Dedifferentiated amniotic fluid mesenchymal stem cell (primary cell): Measurements from ENCODE around the gene R3HDM4.

ENCODE experiments used
- DNase-seq: peaks from one replicate; pipeline ENCODE4 v3.0.0-alpha.2; 2016; ENCODE audit errors: extremely low spot score

Gene R3HDM4

DNA sequence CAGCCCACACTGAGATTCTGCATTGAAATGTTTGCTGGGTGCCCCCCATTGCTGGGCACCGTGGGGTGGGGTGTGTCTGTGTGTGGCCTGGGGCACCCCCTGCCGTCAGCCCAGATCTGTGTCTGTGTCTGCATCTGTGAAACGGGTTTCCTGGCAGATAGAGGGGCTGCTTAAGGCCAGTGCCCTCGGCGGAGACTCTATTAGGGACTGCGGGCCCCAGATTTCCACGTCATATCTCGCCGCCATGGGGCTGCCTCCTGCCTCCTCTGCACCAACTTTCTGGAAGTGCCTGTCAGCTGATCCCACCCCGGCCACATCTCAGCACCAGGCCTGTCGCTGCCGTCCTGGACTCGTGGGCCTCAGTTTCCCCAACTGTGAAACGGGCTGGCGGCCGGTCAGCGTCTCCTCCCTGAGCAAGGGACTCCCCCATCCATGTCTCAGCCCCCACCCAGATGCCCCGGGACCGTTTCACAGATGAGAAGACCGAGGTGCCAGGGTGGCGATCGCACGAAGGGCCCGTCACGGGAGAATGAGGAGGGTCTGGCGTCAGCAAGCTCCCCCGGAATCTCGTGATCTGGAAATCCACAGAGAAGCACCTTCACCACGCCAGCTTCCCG, 34.2 kb upstream of the R3HDM4 start:
- no peak for DNase-seq

DNA sequence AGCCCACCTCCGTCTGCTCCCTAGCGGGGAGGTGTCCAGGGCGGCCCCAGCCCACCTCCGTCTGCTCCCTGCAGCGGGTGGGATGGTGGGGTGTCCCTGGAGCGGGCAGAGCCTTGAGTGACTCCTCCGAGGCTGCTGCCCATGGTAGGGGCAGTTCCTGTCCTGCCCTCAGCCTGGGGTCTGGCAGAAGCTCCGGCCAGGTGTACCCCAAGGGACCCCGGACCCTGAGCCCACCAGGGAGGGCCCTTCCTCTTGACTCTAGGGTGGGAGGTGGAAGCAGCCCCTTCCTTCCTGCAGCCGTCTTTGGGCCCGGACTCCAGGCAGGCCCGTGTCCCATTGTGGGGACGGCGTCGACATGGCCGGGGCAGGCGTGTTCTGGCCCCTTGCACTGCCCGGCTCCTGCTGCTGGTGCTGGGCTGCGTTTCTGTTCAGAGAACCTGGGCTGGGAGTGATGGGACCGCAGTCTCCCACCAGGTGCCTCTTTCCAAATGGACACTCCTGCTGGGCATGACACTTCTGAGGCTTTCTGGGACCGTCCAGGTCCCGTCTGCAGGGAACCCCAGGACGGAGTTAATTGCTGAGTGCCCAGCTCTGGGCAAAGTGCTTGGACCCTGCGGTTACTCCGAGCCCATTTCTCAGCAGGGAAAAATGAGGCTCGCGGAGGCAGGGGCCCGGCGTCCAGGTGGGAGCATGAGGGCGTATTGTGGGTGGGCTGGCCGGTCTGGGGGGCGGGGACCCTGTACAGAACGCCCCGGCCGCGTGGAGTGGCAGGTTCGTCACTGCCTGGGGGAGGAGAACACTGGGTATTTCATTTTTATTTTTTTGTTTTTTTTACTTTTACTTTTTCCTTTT, 32.6 kb upstream of the R3HDM4 start:
- no peak for DNase-seq

DNA sequence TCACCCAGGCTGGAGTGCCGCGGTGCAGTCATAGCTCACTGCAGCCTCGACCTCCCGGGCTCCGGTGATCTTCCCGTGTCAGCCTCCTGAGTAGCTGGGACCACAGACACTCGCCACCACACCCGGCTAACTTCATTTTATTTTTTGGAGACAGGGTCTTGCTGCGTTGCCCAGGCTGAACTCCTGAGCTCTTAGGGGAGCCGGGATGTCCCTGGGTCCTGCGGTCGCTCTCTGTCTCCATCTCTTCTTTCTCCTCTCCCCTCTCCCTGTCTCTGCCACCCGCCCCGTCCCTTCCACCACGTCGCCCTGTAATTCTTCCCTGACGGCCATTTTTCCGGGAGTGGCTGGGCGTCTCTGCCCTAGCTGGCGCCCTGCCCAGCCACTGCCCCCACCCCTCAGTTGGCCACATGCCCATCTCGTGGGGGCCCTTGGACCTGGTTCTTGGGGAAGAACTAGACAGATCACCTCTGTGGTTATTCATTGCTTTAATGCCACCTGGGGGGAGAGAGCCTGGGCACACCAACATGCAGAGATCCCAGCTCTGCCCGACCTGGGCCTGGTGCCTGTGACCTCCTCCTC, 31.7 kb upstream of the R3HDM4 start:
- no peak for DNase-seq

DNA sequence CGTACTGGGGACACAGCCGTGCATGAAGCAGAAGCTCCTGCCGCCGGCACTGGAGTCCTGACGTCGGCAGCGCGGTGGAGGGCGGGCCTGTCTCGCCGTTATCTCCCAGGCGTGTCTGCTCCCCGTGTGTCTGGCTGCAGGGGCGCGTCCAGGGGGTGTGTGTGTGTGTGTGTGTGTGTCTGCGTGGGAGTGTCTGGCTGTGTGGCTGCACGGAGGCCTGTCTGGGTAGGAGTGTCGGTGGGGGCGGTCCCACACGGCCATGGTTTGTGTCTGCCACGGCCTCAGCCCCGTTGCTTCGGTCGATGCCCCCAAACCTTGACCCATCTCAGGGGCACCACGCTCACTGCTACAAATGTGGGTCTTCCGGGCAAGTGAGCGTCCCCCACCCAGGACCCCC, 31.1 kb upstream of the R3HDM4 start:
- no peak for DNase-seq

DNA sequence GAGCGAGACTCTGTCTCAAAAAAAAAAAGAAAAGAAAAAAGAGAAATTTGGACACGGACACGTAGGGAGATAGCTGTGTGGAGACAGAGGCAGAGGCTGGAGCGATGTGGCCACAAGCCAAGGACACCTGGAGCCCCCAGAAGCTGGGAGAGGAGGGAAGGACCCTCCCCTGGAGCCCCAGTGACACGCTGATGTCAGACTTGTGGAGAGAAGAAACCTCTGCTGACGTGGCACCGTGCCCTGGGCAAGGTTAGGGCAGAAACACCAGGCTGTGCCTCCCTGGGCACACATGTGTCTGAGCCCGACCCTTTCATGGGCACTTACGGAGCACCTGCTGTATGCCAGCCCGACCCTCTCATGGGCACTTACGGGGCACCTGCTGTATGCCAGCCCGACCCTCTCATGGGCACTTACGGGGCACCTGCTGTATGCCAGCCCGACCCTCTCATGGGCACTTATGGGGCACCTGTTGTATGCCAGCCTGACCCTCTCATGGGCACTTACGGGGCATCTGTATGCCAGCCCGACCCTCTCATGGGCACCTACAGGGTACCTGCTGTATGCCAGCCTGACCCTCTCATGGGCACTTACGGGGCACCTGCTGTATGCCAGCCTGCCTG, 30.6 kb upstream of the R3HDM4 start:
- DNase-seq: no peak

DNA sequence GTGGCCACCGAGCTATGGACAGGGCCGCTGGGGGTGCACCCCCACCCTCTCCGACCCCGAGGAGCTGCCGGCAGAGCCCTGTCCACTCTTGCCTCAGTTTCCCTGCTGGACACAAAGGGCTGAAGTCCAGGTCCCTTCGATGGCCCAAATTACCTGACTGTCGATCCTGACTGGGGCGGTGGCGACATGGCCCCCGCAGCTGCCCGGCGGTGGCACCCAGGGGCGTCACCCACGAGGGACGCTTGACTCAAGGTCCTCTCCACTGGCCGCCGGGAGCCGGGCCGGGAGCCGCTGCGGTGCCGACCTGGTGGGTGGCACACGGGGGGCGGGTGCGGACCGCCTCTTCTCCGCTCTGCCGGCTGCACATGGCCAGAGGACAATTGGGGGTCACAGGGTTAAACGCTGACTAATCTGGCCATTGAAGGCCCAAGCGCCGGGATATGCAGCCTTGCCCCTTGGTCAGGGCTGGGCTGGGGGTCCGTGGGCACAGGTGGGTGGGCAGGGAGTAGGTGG, 29.2 kb upstream of the R3HDM4 start:
- DNase-seq: no peak

DNA sequence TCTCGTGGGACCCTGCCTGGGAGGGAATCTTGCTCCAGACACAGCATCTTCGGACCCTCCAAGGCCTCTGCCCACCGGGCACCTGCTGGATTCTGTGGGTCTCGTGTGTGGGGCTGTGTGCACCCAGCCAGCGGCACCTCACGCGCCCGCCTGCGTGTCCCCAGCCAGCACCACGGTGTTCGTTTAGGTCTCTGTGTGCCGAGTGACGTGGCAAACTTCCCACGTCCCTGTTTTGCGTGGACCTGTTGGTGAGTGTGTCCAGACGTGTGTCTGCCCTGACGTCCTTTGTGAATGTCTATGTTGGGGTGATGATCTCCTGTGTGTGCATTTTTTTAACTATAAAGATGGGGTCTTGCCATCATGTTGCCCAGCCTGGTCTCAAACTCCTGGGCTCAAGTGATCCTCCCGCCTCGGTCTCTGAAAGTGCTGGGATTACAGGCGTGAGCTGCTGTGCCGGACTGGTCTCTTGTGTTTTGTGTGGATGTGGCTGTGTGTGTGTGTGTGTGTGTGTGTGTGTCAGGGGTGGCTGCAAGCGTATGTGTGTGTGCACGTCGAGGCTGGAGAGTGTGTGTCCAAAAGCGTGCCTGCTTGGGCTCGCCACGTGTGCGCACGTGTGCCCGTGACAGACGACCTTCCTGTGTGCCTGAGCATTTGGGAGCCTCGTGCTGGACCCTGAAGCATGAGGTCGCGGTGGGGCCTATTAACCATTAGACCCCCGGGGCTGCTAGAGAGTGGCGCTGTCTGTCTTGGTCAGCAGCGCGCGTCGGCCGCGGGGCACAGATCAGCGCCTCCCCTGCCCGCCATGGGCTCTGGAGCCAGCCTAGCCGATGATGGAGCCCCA, 28.5 kb upstream of the R3HDM4 start:
- no peak for DNase-seq

DNA sequence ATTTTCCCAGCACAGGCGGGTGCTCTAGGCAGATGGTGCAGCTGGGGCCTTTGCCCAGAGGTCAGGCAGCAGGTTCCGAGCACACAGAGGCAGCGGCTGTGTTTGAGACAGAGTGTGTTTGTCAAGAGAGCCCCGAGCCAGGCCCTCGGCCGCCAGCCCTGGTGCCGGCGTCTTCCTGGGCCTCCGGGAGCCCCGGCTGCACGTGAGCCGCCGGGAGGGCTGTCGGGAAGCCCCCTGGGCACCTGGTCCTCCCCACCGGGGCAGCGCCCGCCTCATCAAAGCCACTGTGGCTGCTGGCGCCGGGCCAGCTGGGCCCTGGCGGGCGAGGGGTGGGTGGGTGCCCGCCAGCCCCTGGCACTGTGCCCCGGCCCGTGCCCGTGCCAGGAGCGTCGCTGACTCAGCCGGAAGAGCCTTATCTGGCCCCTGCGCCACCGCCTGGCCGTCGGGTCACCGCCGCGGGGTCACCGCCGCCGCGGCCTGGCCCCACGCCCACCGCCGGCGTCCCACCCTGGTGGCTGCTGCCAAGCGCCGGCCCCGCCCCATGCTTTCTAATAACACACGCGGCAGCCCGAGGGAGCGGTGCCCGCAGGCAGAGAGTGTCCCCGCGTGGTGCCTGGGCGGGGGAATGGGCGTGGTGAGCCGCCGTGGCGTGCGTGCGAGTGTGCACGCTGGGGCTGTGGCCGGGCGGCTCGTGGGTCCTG, 27.7 kb upstream of the R3HDM4 start:
- no peak for DNase-seq

DNA sequence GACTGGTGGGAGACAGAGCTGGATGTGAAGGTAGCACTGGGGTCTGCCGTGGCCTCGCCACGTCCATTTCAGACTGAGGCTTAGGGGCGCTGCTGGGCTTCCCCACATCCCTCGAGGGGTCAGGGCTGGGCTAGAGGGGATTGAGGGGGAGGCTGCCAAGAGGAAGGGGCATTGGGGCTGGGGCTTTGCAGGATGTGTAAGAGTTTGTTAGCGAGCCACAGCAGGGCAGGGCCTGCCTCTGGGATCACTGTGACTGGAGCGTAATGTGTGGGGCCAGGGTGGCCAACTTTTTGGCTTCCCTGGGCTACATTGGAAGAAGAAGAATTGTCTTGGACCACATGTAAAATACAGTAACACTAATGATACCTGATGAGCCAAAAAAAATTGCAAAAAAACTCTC, 26.9 kb upstream of the R3HDM4 start:
- no peak for DNase-seq

DNA sequence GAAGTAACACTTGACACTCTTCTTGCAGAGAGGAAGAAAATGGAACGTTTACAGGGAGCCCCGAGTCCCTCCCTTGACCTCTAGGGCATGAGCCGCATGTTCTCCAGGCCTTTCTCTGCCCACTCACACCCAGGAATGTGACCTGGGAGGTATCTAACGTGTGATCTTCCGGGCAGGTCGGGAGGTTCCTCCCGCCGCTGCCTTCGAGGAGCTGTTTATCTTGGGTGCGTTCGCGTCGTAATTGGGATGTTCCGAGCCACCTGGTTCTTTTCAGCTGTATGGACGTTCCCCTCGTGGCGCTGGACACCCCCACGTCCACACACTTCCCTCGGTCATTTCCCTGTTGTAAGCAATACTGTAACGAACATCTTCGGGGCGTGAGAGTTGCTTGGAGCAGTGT, 26.4 kb upstream of the R3HDM4 start:
- DNase-seq: no peak

DNA sequence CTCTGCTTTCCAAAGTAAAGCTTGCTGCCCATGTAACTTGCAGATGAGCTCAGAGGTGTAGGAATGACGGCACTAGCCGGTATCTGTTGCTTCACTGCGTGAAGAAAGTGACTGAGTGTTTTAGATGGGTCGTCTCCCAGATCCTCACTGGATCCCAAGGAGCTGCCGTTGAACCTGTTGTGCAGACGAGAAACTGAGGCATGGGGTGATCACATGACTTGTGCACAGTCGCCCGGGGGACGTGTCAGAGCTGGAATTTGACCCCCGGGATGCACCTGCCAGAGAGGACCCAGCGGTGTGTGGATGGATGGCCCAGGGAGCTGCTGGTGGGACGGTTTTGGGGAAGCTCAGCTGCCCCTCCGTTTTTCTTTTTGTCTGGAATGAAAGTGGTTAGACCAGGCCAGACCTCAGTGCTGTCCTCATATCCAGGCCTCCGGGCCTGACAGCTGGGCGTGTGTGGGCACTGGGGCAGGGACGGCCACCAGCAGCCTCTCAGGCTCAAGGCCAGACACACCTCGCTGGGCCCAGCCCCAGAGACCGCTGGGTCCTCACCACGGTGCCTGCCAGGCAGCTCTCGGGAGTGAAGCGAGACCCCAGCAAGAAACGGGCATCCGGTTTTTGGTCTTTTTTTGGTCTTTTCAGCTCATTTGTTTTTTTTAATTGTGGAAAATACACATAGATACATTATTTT, 25.4 kb upstream of the R3HDM4 start:
- no peak for DNase-seq

DNA sequence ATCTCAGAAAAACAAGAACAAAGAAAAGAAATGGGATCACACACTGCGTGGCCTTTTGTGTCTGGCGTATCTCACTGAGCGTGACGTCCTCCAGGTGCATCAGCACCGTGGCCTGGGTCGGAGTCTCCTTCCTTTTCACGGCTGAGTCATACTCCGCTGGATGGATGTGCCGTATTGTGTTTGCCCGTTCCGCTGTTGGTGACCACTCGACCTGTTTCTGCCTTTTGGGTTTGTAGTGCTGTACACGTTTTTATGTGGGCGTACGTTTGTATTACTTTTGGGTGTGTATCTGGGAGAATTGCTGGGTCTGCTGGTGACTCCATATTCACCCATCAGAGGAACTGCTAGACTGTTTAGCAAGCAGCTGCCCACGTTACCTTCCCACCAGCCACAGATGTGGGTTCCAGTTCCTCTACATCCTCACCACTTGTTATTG, 24.3 kb upstream of the R3HDM4 start:
- no peak for DNase-seq

DNA sequence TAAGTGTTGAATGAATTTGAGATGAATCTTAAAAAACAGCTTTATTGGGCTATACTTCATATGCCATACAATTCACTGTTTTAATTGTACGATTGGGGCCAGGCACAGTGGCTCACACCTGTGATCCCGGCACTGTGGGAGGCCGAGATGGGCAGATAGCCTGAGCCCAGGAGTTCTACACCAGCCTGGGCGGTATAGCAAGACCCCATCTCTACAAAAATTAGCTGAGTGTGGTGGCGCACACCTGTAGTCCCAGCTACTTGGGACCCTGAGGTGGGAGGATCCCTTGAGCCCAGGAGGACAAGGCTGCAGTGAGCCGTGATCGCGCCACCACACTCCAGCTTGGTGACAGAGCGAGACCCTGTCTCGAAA, 23.1 kb upstream of the R3HDM4 start:
- no peak for DNase-seq

DNA sequence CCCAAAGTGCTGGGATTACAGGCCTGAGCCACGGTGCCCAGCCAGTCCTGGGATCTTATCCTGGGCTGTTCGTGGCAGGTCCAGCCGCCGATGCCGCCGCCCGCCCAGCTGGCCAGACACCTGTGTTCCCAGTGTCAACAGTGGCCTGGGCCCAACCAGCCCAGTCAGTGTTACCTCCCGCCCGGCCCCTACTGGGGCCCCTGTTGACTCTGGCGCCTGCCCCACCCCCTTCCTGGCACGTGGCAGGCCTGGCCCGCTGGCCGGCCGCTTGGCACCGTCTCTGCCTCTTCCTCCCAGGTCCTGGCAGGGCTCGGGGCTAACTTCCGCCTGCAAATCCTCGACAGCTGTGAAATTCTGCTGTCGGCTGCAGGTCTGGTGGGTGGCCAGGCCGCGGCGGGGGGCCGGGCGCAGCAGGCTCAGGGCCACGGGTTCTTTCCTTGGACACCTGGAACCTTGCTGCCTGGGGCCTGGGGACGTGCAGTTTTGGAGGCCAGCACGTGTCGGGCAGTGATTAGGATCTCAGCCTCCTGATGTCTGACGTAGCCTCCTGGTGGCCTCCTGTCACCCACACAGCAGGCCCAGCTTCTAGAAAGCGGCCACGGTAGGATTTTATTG, 22.0 kb upstream of the R3HDM4 start:
- no peak for DNase-seq

DNA sequence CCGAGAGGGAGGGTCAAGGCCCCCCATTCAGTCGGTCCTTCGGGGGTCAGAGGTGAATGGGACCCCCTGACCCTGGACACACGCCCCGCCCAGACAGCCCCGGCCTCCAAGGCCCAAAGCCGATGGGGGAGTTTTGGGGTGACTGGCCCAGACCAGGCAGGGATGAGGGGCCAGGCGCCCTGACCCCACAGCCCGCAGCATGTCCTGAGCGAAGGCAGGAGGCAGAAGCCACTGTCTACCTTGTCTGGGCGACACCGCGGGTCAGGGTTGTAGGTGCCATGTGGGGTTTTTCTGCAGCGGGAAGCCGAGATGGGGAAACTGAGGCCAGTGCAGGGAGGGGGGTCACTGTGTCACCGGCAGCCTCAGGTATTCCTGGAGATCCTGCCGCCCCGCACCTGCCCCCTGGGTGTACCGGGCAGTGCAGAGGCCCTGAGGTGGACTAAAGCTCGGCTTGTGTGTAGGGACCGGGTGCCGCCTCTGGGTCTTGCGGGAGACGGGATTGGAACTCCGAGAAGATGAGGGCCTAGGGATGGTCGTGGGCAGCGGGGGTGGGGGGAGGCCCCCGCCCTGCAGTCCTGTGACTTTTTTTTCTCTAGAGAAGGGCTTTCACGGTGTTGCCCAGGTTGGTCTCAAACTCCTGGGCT, 21.3 kb upstream of the R3HDM4 start:
- no peak for DNase-seq

DNA sequence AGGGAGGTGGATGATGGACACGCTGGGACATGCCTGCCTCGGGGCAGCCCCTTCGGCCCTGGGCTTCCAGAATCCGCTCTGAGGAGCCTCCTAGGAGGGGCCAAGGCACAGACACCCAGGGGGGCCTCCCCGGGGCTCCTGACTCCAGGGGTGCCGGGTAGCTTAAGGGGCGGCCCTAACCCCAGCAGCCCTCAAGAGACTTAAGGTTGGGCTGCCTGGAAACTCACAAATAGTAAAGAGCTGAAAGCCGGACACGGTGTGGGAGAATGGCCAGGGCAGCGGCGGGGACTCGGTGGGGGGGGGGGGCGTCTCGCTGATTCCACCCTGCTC, 20.5 kb upstream of the R3HDM4 start:
- DNase-seq: no peak

DNA sequence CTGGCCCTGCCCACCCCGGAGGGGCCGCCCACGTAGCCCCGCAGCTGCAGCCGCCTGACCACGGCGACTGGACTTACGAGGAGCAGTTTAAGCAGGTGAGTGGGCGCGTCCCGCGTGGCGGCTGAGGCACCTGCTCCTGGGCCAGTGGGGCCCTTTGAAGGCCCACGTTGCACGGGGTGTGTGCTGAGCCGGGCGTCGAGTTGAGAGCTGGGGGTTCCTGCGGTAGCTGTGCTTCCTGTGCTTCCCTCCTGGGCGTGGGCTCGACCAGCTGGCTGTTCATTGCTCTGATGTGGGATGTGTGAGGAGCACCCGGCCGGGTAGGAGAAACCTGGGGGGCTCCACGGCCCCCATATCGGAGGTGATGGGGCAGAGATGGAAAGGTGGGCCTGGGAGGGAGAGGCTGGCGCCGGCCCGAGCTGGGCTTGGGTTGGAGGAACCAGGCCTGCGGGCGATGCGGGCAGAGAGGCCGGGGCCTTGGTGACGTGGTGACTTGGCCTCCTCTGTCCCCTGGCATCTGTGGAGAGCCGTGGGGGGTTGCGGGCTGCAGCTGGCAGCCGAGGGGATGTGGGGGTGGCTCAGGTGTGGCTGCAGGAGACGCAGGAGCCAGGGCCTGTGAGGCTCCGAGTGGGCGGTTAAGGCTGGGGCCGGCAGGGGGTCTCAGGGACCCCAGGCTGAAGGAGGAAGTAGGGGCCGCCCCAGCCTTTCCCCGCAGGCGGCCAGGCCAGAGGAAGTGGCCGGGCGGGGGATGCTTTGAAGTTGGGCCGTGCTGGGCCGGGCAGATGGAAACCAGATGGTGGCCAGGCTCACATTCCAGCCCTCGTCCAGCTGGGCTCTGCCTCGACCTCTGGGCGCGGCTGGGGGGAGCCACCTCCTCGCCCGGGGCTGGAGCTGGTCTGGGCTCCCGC, 19.9 kb upstream of the R3HDM4 start:
- peak; percentile 90 for DNase-seq

DNA sequence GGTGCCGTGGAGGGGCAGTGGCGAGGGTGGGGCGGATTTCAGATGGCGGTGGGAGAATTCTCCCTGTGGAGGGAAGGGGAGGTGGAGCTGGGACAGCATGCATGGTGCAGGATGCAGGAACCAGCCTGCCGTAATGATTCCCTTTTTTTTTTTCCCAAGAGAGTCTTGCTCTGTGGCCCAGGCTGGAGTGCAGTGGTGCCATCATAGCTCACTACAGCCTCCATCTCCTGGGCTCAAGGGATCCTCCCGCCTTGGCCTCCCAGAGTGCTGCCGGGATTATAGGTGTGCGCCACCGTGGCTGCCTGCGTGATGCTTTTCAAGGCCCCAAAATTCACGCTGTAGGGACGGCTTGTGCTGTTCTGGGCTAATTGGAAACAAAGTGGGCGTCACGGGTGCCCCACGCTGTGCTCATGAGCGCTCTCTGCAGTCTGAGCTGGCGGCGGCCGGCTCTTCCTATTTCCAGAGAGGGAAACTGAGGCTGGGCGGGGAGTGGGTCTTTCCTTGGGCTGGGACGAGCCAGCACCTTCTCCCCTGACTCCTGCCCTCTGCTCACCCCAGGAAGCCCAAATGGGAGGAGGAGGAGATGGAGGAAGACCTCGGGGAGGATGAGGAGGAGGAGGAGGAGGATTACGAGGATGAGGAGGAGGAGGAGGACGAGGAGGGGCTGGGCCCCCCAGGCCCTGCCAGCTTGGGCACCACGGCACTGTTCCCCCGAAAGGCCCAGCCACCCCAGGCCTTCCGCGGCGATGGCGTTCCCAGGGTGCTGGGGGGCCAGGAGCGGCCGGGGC, 19.0 kb upstream of the R3HDM4 start:
- no peak for DNase-seq
